ENCODE measurements around the gene BICD1. TPM values are rescaled to one million over a fixed set of nuclear protein-coding genes. Genes with fewer than 3 reads are reported as not detected.

Gene BICD1
- polyA plus RNA-seq, 3 donors: 1.3 to 4.1 (median 2.4) TPM

- H3K27ac ChIP-seq (ENCODE audit: low read depth, low read length): no peak overlapping the region
- WGBS, 3 donors: 89 to 91% (median 90%) methylated on average over 5 of the region's 5 CpGs
Measured at GRCh38 chr12:32131666-32132065, 25.0 kb downstream of the BICD1 start.

DNA sequence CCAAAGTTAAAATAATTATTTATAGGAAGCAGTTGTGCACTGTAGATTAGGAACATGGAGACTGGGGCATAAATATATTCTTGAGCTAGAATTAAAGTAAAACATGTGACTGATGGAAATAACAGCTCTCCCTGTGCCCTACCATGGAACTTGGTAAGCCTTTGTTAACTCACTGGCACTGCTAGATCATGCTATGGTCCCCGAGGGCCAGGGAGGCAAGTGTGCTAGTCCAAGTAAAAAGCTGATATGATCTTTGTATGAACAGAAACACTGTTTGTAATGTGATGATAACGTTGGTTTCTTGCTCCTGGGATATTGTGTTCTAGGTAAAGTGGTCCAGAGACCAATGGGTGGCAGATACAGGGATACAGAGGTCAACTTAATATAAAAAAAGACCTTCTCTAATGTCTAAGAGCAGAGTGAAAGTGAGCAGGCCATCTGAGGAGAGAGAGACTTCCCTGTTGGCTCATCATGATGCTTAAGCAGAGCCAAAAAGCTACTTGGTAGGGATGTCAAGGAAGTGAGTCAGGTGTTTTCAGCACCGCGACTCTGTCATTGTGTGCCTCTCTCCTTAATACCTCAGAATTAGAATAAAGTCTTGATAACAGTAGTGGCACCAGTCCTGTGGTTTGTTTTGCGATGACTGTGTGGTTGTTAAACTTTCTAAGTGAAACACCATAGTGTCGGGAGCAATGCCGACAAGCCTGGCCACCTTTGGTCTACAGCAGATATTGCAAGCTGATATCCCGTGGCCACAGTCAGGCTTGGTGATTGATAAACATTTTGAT, 27.6 kb downstream of the BICD1 start:
- WGBS, 3 donors: 47 to 79% (median 52%) methylated on average over 8 of the region's 8 CpGs
- H3K27ac ChIP-seq (ENCODE audit: low read depth, low read length): no peak overlapping the region

DNA sequence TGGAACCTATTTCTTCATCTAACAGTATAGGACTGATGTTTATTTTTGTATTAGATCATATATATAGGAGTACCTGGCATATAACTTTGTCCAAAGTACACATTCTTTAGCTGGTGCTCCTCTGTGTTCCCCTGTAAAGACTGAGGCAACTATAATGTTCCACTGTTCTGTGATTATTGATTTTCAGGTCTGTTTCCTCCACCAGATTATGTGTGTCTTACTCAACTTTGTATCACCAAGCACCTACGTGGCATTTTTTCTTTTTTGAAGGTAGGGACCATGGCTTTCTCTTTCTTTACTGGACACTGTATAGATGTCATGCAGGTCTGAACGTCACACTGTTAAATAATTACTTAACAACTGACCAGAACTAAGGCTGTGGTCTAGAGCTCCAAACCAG, 29.3 kb downstream of the BICD1 start:
- 62 to 92% (median 86%) methylated on average over 2 of the region's 2 CpGs for WGBS, 3 donors
- H3K27ac ChIP-seq (ENCODE audit: low read depth, low read length): no peak overlapping the region

DNA sequence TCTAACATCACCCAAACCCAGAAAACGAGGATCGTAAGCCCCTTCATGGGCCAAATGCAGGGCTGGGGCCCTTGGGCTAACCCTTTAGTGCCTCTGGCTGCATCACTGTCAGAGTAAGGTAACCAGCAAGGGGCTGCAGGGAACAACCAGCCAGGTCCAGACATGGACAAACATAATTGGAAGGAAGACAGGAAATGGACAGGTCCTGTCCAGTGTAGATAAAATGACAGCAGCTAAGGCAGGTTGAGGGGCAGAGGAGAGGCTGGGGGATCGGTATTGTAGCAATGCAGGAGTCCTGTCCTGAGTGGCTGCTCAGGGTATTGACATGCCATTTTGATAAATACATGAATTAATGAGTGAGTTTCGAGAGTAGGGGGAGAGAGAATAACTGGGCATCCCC, 29.8 kb downstream of the BICD1 start:
- H3K27ac ChIP-seq (ENCODE audit: low read depth, low read length): no peak overlapping the region
- 69 to 92% (median 77%) methylated on average over 4 of the region's 4 CpGs for WGBS, 3 donors

- 18 to 46% (median 29%) methylated on average over 2 of the region's 2 CpGs for WGBS, 3 donors
- H3K27ac ChIP-seq (ENCODE audit: low read depth, low read length): no peak overlapping the region
Measured at GRCh38 chr12:32139064-32139421, 32.4 kb downstream of the BICD1 start.

DNA sequence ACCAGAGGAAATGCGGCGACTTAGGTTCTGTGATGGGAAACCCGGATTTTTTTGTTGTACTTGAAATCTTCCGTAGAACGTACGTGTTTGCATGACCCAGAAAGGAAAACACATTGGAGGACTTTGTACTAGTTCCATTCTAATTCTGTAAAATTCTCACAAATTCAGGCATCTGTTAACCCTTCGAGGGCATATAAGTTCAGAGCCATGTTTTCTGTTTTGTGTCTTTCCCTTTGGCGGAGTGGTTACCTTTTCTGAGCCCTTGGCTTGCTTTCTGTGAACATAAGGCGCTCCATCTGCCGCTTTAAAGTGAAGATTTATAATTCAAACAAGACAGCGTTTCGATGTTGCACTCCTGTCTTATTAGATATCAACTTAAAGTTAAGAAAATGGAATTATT, 34.2 kb downstream of the BICD1 start:
- 90 to 91% (median 90%) methylated on average over 12 of the region's 12 CpGs for WGBS, 3 donors
- no peak overlapping the region for H3K27ac ChIP-seq (ENCODE audit: low read depth, low read length)

GRCh38 chr12:32145096-32145495, 38.4 kb downstream of the BICD1 start:
- 33 to 87% (median 52%) methylated on average over 1 of the region's 1 CpG for WGBS, 3 donors

DNA sequence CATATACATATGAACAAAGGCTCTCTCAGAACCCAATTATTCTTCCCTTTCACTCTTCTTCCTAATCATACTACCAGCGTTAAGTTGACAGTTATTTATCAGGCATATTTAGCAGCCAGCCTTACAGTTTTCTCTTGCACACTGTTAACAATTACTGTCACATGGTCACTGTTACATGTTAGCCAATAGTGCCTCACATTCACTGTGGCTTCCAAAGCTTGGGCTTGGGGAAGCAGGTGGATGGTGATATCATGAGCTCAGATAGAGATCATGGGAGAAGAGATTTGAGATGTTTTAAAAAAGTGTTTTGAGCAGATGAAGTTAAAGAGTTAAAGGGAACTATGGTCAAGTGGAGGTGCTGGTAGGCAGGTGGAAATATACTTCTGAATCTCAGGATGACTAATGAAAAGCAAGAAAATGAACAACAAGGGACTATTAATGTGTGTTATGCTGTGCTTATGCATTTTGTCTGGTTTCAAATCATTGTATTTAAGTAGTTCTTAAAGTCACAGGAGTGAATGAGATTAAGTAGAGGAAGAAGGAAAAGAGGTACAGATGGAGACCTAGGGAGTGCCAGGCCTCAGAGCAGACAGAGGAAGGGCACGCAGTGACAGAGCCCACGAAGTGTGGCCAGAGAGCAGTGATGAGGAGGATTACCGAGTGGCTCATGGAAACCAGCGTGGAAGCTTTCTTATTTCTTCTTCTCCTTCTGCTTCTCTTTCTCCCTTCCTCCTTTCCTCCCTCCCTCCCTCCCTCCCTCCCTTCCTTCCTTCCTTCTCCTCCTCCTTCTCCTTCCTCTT, 39.6 kb downstream of the BICD1 start:
- WGBS, 3 donors: 68 to 77% (median 75%) methylated on average over 5 of the region's 5 CpGs
- H3K27ac ChIP-seq (ENCODE audit: low read depth, low read length): no peak overlapping the region

More at GRCh38 chr12:32145096-32145495, 38.4 kb downstream of the BICD1 start:
- H3K27ac ChIP-seq (ENCODE audit: low read depth, low read length): no peak overlapping the region

GRCh38 chr12:32148372-32148771, 41.7 kb downstream of the BICD1 start:
- H3K27ac ChIP-seq (ENCODE audit: low read depth, low read length): no peak overlapping the region
- 91 to 96% (median 93%) methylated on average over 4 of the region's 4 CpGs for WGBS, 3 donors

- H3K27ac ChIP-seq (ENCODE audit: low read depth, low read length): no peak overlapping the region
Measured at GRCh38 chr12:32149489-32149888, 42.8 kb downstream of the BICD1 start.

GRCh38 chr12:32151086-32151485, 44.4 kb downstream of the BICD1 start:
- no peak overlapping the region for H3K27ac ChIP-seq (ENCODE audit: low read depth, low read length)
- WGBS, 3 donors: 87 to 96% (median 91%) methylated on average over 1 of the region's 1 CpG

DNA sequence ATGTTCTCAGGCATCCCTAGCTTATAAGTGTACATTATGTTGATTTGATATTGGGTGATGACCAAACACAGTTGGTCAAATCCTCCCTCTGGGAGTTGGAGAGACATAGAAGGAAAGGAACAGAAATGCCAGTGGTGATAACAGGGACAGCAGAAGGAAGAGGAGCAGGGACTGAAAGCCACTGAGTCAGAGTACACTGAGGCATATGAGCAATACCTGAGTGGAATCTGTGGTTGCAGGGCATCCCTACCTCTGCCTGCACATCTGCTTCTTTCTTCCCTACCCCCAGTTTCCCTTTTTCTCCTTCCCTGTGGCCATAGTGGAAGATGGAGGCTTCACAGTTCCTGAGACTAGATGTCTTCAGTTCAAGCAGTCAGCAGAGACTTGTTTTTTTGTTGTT, 44.9 kb downstream of the BICD1 start:
- no peak overlapping the region for H3K27ac ChIP-seq (ENCODE audit: low read depth, low read length)

DNA sequence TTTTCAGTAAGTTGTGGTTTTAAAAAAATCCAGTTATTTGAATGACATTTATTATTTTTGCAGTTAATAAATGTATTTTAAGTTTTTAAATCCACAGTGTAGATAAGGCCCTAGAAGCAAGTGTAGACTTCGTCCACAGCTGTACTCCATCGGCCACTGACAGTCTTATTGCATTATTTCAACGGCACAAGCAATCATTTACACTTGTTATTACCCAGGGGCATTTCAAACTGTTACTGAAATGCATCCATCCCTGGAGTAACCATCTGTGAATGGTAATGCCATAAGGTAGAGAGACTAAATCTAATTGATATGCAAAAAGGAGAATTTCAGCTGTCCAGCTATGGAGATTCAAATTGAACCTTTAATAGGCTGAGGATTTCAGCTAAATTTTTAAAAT, 48.4 kb downstream of the BICD1 start:
- 79 to 82% (median 80%) methylated on average over 3 of the region's 3 CpGs for WGBS, 3 donors
- no peak overlapping the region for H3K27ac ChIP-seq (ENCODE audit: low read depth, low read length)

GRCh38 chr12:32155961-32156529, 49.4 kb downstream of the BICD1 start:
- no peak overlapping the region for H3K27ac ChIP-seq (ENCODE audit: low read depth, low read length)
- WGBS, 3 donors: 48 to 81% (median 57%) methylated on average over 4 of the region's 4 CpGs

DNA sequence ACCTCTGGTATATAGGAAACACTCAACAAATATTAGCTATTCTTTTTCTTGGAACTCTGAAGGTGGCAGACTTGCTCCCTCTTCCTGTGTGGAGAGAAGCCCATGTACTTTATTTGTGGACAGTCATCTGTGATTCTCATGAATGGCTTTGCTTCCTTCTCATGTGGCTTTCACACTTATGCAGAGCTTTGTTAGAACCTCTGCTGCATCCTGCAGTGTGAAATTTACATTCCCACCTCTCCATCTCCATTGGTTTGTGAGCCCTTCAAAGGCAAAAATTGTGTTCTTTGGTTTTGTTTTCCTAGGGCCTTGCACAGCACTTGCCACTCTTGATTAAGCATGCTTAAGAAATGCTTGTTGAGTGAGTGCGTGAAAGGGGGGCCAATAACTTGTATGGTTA, 51.9 kb downstream of the BICD1 start:
- H3K27ac ChIP-seq (ENCODE audit: low read depth, low read length): no peak overlapping the region
- 96 to 100% (median 100%) methylated on average over 1 of the region's 1 CpG for WGBS, 3 donors

DNA sequence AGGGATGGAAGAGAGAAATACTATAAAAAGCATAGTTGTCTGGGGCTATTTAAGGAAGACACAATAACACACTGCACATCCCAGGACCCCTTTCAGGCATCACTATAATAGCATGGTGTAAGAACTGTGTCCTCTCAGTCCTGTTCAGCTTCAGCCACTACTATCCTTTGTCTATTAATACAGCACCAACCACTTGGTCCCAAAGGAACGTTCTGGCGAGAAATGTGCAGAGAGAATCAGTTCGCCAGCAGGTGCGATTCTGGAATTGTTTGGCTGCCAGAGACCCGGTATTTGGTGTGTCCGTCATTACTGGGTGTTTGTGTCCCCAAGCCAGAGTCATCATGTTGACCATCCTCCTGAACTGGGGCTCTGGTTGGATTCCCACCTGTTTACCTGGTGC, 52.7 kb downstream of the BICD1 start:
- WGBS, 3 donors: 92 to 97% (median 96%) methylated on average over 6 of the region's 6 CpGs
- H3K27ac ChIP-seq (ENCODE audit: low read depth, low read length): no peak overlapping the region

DNA sequence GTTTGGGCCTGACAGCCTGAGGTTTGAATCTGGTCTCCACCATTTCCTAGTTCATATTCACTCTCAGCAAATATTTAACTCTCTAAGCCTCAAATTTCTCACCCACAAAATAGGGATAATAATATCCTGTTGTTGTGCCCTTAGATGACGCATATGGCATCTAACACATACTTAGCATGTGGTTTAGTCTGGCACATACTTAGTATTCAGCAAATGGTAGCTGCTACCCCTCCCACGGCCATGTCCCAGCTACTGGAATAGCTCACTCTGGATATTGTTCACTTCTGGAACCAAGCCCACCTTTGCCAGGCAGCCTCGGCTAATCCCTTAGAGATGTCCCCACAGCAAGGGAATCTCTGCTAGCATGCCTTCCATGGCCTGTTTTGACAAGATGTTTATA, 53.3 kb downstream of the BICD1 start:
- 88 to 91% (median 90%) methylated on average over 3 of the region's 3 CpGs for WGBS, 3 donors

GRCh38 chr12:32161058-32161457, 54.4 kb downstream of the BICD1 start:
- WGBS, 3 donors: 86 to 92% (median 90%) methylated on average over 5 of the region's 5 CpGs
- no peak overlapping the region for H3K27ac ChIP-seq (ENCODE audit: low read depth, low read length)

More for the DNA sequence above, 53.3 kb downstream of the BICD1 start:
- H3K27ac ChIP-seq (ENCODE audit: low read depth, low read length): no peak overlapping the region

DNA sequence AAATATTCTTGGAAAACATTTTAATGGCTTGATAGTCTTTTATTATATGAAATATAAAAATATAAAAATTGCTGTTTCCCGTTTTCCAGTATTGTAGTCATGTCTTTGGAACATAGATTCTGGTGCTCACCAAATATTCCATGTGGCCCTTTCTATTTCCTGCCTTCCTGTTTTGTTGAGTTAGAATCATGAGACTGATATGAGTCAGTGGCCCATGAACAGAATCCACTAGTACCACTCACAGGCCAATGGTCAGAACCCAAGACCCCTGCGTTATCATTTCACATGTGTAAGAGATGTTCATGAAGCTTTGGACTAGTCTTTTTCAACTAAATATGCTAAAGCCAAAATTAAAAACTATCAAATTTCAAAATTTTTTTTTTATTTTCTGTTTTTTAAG, 56.9 kb downstream of the BICD1 start:
- 96 to 98% (median 96%) methylated on average over 2 of the region's 2 CpGs for WGBS, 3 donors
- H3K27ac ChIP-seq (ENCODE audit: low read depth, low read length): no peak overlapping the region

DNA sequence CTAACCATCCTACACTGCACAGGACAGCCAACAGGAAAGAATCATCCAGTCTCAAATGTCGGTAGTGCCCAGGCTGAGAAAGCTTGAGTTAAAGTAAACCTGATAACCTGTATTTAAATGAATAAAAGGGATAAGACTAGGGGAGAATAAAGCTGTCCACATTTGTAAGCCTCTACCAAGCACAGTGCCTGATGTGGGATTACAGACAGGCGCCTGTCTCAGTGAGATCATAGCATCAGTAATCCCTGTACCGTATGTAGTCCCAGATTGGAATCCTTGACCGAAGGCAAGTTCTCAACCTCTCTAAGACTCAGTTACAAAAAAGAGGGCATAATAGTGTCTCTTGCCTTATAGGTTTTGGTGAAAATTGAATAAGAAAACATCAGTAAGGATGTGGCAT, 59.9 kb downstream of the BICD1 start:
- H3K27ac ChIP-seq (ENCODE audit: low read depth, low read length): no peak overlapping the region
- WGBS, 3 donors: 95 to 99% (median 98%) methylated on average over 4 of the region's 4 CpGs

All from adipose tissue (tissue), 3 donors.